ENCODE data around the gene KLHL11.
"Not testable (repeated sequence)": the region's sequence is repeated elsewhere in the genome, so short reads cannot be mapped to it uniquely, and the experiment has no call there.

The KLHL11 gene

GRCh38 chr17:41835800-41836549, 29.2 kb downstream of the KLHL11 start, which contains the start of gene NT5C3B:
TSS of gene NT5C3B (minus strand) at chr17:41836232. CDS start at chr17:41836193, 39 bp downstream.
- DNase-seq, result peak; percentile 42

DNA sequence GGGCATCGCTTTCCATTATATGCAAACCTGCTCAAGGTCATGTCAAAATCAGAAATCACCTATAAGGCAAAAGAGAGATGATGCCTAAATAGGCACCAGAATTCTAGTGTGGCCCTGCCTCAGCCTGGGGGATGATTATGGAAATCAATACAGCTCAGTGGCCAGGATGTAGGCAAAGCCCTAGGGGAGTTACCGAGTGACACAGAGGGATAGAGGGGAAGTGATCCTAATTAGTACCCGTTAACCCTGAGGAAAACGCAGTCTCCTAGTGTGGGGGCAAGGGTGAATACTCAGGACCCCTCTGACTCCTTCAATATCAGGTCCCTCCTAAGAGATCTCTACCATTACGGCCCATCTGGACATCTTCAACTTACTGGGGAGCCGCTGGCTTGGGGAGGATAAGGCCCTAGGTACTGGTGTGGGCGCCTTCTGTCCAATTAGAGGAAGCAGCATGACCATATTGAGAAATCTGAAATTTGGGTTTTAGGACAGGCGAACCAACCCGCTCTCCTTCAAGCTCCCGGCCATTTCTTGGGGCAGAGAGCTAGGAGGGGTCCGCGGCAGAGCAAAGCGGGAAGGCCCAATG, 29.9 kb downstream of the KLHL11 start:
- no peak for DNase-seq

DNA sequence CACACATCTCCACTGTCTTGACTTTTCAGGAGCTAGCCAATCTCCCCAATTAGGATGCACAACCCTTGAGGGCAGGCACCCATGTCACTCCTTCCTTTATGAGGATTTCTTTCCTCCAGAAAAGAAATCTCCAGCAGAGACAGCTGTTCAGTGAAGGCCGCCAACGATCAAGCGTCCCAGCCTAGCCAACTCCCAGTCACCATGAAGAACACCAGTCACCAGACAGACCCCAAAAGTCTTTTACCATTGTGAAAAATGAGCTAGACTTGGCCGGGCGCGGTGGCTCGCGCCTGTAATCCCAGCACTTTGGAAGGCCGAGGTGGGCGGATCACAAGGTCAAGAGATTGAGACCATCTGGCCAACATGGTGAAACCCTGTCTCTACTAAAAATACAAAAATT, 35.3 kb downstream of the KLHL11 start:
- DNase-seq, result not testable (repeated sequence)

- no peak for DNase-seq
These were observed 39.9 kb downstream of the KLHL11 start for GRCh38 chr17:41825175-41825845.

DNA sequence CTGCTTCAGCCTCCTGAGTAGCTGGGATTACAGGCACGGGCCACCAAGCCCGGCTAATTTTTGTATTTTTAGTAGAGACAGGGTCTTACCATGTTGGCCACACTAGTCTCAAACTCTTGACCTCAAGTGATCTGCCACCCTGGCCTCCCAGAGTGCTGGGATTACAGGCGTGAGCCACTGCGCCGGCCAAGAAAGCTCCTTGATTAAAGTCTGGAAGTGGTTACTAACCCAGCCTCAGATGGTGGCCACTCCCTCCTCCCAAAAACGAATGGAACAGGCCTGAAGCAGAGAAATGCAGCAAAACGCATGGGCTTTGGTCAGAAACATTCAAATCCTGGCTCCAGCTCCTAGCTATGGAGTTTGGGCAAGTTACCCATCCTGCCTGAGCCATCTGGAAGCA, 41.1 kb downstream of the KLHL11 start:
- no peak for DNase-seq

DNA sequence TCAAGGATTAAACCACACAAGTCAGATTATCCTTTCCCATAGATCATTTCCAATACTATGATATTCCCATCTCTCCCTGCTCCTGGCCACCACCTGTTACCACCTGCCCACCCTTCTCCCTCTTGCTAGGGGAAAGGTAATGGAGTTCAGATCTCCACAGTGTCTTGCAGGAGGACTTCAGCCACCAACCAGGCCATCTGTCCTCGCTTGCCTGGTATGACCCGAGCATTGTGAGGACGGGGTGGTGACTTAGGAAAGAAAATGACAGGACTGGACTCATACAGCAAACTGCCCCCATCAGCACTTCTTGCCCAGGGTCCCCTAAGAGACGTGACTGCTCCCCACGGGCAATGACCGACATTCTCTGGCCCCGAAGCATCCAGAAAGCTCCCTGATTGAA, 41.6 kb downstream of the KLHL11 start:
- no peak for DNase-seq

GRCh38 chr17:41823141-41823524, 42.1 kb downstream of the KLHL11 start:
- DNase-seq, result no peak

- DNase-seq, result no peak
These were observed 42.7 kb downstream of the KLHL11 start for GRCh38 chr17:41822216-41823140.

DNA sequence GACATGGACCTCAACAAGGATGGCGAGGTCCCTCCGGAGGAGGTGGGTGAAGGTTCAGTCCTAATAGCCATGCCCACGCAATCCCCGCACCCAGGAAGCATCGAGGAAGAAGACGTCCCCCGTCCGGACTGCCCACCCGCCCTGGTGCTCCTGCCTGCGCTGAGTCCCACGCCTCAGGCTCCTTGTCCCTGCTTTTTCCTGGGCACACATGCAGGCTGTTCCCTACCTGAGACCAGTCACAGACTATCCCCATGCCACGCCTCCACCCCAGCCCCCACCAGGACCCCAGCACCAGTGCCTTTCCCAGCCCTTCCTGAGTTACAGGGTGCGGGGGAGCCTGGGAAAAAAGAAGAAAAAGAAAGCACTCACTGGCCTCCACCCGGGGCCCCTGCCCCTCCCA, 43.4 kb downstream of the KLHL11 start:
- no peak for DNase-seq

- DNase-seq, result no peak
These were observed 47.2 kb downstream of the KLHL11 start for GRCh38 chr17:41818024-41818423.

GRCh38 chr17:41816637-41817320, 48.4 kb downstream of the KLHL11 start:
- DNase-seq, result no peak

DNA sequence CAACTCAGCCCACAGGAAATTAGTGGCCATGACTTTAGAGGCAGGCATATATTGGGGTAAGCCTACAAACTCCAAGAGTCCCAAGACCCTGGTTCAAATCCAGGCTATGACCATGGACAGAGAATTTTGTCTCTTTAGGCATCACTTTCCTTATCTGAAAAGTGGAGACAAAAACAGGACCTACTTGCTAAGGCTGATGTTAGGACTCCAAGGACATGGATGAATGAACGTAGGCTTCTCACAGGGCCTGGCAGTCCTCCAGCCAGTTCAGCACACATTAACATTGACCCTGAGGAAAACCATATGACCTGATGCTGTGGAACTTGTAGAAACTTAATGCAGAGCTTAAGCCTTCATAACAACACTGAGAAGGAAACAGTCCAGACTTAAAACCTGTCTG, 51.0 kb downstream of the KLHL11 start:
- DNase-seq, result no peak

DNA sequence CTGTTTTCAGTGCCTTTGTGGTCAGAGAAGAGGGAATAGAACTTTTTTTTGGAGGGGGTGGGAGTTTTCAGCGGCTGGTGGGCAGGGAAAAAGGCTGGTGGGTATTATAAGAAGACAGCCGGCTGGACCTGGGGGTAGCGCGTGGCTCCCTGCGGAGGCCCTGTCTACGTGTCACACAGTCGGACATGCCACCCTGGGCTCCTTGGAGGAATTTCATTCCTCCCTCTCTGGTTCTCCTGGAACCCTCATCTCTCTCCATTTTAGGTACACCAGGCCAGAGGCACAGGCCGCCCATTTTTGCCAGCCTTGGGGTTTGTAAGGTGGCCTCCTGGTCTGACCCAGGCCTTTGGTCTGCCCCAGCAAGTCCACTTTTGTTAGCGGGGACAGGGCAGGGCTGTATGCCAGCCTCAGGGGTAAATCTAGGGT, 51.5 kb downstream of the KLHL11 start:
- DNase-seq, result no peak

DNA sequence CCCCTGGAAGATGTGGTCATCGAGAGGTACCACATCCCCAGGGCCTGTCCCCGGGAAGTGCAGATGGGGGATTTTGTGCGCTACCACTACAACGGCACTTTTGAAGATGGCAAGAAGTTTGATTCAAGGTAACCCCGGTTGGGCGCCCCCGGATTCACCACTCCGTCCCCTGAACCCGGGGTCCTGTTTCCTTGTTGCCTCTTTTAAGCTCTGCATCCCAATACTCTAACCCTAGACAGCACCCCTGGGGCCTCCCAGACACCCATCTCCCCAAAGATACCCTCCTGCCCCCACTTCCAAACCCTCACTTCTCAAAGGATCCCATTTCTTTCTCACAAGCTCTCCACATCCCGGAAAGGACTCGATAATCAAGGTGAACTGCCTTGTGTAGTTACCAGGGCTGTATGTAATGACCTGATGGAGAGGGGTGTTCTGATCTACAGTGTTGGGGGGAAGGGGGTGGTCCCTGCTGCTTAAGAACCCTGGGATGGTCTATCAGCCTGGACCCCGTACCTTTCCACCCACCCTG, 52.0 kb downstream of the KLHL11 start:
- DNase-seq, result no peak

DNA sequence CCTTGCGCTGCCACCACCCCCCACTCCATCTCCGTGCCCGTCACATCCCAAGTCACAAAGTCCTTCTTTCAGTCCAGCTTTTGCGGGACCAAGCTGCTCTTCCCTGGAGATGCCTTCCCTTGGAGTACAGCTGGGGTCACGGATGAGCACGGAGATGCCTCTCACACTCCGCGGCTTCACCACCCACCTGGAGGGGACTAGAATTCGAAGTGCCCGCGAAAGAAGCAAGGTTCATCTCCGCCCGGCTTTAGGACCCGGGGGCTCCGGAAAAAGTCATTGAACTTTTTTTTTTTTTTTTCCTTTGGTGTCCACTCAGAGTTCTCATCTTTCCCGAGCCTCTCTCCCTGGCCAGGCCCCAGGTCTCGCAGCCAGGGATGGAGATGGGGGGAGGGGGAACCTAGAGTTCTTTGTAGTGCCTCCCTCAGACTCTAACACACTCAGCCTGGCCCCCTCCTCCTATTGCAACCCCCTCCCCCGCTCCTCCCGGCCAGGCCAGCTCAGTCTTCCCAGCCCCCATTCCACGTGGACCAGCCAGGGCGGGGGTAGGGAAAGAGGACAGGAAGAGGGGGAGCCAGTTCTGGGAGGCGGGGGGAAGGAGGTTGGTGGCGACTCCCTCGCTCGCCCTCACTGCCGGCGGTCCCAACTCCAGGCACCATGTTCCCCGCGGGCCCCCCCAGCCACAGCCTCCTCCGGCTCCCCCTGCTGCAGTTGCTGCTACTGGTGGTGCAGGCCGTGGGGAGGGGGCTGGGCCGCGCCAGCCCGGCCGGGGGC, 52.7 kb downstream of the KLHL11 start, which contains the start of gene FKBP10:
Gene FKBP10 (plus strand): TSS at position 624 of the 771 bp plus-strand sequence. CDS start 31 bp downstream, at position 655.
- DNase-seq, result peak; percentile 20

DNA sequence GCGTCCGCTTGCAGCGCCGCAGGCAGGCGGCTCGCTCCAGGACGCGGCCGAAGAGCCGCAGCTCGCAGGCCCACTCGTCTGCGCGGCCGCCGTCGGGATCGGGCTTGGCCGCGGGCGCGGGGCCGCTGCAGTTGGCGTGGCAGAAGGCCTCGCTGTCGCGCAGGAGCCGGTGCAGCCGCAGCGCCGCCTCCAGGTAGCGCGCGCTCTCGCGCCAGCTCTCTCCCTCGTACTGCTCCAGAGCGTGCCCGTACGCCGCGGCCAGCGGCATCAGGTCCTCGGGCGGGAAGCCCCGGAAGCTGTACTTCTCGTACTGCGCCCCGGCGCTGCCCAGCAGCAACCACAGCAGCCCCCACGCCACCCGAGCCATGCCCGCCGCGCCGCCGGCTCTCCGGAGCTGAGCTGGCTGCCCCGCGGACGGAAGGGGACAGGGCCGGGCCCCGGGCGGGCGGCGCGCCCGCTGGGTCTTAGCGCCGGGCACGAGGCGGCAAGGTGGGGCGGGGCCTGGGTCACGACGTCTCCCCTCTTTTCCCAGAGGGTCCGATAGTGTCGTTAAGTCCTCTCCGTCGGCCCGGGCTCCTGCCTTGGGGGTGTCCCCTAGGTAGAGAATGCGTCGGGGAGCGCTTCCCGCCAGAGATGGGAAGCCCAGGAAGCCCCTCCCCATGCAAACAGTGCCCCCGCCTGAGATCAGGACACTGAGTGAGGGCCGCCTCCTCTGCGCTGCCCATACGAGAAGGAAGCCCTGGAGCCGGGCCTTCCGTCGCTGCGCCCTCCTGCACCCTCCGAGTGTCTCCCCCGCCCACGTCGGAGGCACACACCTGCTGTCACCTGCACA, 53.5 kb downstream of the KLHL11 start, which contains the start of gene P3H4:
Gene P3H4 (minus strand): TSS at position 401 of the 832 bp plus-strand sequence. CDS start 34 bp downstream, at position 367.
- peak; percentile 67 for DNase-seq

DNA sequence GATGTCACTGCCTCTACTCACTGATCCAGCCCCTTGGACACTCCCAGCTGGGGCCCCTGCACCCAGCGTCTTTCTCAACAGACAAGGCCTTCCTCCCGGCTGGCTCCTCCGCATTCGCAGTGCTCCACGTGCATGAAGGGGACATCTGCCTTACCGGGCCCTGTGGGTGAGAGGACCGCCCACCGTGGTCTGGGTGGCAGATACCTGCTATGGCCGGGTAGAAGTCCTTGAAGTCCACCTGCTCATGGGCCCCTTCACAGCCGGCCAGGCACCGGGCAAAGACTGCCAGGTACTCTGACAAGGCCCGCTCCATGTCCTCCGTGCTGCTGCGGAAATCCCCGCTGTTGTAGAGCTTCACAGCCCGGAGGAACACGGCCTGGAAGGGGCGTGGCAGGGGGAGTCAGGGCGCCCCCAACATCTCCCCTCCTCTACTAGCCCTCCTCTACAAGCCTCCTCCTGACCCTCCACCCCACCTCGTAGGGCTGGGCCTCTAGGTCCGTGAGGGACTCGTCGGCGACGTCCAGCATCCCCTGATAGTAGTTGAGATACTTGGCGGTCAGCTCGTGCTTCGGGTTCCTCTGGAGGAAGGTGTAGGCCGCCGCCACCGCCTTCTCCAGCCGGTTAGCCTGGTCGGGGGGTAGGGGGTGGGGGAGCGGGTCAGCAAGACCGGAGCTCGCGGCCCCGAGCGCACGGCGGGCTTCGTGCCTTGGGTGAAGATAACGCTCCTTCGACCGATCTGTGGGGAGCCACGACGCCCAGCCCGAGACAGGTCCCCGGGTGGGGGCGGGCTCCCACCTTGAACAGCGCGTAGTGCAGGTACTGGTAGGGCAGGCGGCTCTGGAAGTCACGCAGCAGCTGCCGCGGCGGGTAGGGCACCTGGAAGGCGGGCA, 54.3 kb downstream of the KLHL11 start:
- DNase-seq, result no peak

- no peak for DNase-seq
These were observed 58.4 kb downstream of the KLHL11 start for GRCh38 chr17:41806685-41807445.
